Measurements from ENCODE around the gene PCDHGA11.
"Not testable (repeated sequence)": the region's sequence is repeated elsewhere in the genome, so short reads cannot be mapped to it uniquely, and the experiment has no call there.

Gene PCDHGA11

GRCh38 chr5:141420855-141421488, at the start of gene PCDHGA11:
Gene PCDHGA11 (plus strand): TSS chr5:141421051. CDS start chr5:141421228, 177 bp downstream.
- Histone ChIP-seq H3K36me3 (ENCODE audit: insufficient read depth, low read length) (no peaks in the 10 kb centered on the region), H3K9me3 (ENCODE audit: control insufficient read depth, insufficient read depth, low read length) (peaks cover 13% of the 10 kb centered on the region; the same call in 1 of the 2 replicates), H3K4me1 (ENCODE audit: insufficient read depth, low read length) (no peaks in the 10 kb centered on the region), H3K9ac (ENCODE audit: low read depth, low read length) (peak within 1 kb of the TSS; percentile 48)

- Histone ChIP-seq H3K9me3 (ENCODE audit: control insufficient read depth, insufficient read depth, low read length) (peaks cover 5% of the 10 kb centered on the region), H3K9ac (ENCODE audit: low read depth, low read length) (no peak overlapping the region), H3K36me3 (ENCODE audit: insufficient read depth, low read length) (no peaks in the 10 kb centered on the region)
Observed at GRCh38 chr5:141371572-141372475, 49.0 kb upstream of the PCDHGA11 start.

GRCh38 chr5:141373673-141374317, 47.1 kb upstream of the PCDHGA11 start, which contains the start of gene PCDHGA6:
Gene PCDHGA6 (plus strand): TSS chr5:141373891. CDS start chr5:141374084, 193 bp downstream.
- H3K36me3 ChIP-seq (ENCODE audit: insufficient read depth, low read length), result no peaks in the 10 kb centered on the region
- H3K4me1 ChIP-seq (ENCODE audit: insufficient read depth, low read length), result no peaks in the 10 kb centered on the region
- peaks cover 7% of the 10 kb centered on the region for H3K9me3 ChIP-seq (ENCODE audit: control insufficient read depth, insufficient read depth, low read length)
- no peak within 1 kb of the TSS for H3K9ac ChIP-seq (ENCODE audit: low read depth, low read length)

More at GRCh38 chr5:141371572-141372475, 49.0 kb upstream of the PCDHGA11 start:
- H3K4me1 ChIP-seq (ENCODE audit: insufficient read depth, low read length), result no peaks in the 10 kb centered on the region

GRCh38 chr5:141374627-141375026, 46.2 kb upstream of the PCDHGA11 start:
- Histone ChIP-seq H3K9ac (ENCODE audit: low read depth, low read length) (no peak overlapping the region), H3K4me1 (ENCODE audit: insufficient read depth, low read length) (no peaks in the 10 kb centered on the region), H3K9me3 (ENCODE audit: control insufficient read depth, insufficient read depth, low read length) (peaks cover 7% of the 10 kb centered on the region), H3K36me3 (ENCODE audit: insufficient read depth, low read length) (no peaks in the 10 kb centered on the region)

GRCh38 chr5:141375444-141376155, 45.3 kb upstream of the PCDHGA11 start:
- not testable (repeated sequence) for H3K36me3 ChIP-seq (ENCODE audit: insufficient read depth, low read length); H3K9me3 ChIP-seq (ENCODE audit: control insufficient read depth, insufficient read depth, low read length); H3K9ac ChIP-seq (ENCODE audit: low read depth, low read length); H3K4me1 ChIP-seq (ENCODE audit: insufficient read depth, low read length)

- Histone ChIP-seq H3K9me3 (ENCODE audit: control insufficient read depth, insufficient read depth, low read length) (no peaks in the 10 kb centered on the region; the same call in 1 of the 2 replicates), H3K4me1 (ENCODE audit: insufficient read depth, low read length) (no peaks in the 10 kb centered on the region), H3K36me3 (ENCODE audit: insufficient read depth, low read length) (no peaks in the 10 kb centered on the region), H3K9ac (ENCODE audit: low read depth, low read length) (no peak within 1 kb of the TSS)
Observed at GRCh38 chr5:141382469-141383294, 38.2 kb upstream of the PCDHGA11 start, which contains the start of gene PCDHGA7. Gene PCDHGA7 (plus strand): TSS chr5:141382742. CDS start chr5:141382900, 158 bp downstream.

GRCh38 chr5:141383345-141383744, 37.5 kb upstream of the PCDHGA11 start:
- Histone ChIP-seq H3K9me3 (ENCODE audit: control insufficient read depth, insufficient read depth, low read length) (peaks cover under 1% of the 10 kb centered on the region), H3K4me1 (ENCODE audit: insufficient read depth, low read length) (no peaks in the 10 kb centered on the region), H3K9ac (ENCODE audit: low read depth, low read length) (no peak overlapping the region), H3K36me3 (ENCODE audit: insufficient read depth, low read length) (no peaks in the 10 kb centered on the region)

GRCh38 chr5:141384471-141385267, 36.2 kb upstream of the PCDHGA11 start:
- peaks cover 7% of the 10 kb centered on the region for H3K9me3 ChIP-seq (ENCODE audit: control insufficient read depth, insufficient read depth, low read length)
- no peaks in the 10 kb centered on the region; the same call in 1 of the 2 replicates for H3K36me3 ChIP-seq (ENCODE audit: insufficient read depth, low read length)
- H3K9ac ChIP-seq (ENCODE audit: low read depth, low read length), result no peak overlapping the region
- H3K4me1 ChIP-seq (ENCODE audit: insufficient read depth, low read length), result no peaks in the 10 kb centered on the region

- H3K4me1 ChIP-seq (ENCODE audit: insufficient read depth, low read length); H3K36me3 ChIP-seq (ENCODE audit: insufficient read depth, low read length): not testable (repeated sequence)
- Histone ChIP-seq H3K9me3 (ENCODE audit: control insufficient read depth, insufficient read depth, low read length) (peaks cover 17% of the 10 kb centered on the region), H3K9ac (ENCODE audit: low read depth, low read length) (peak within 1 kb of the TSS; percentile 64; the same call in 1 of the 2 replicates)
Observed at GRCh38 chr5:141387557-141388311, 33.1 kb upstream of the PCDHGA11 start, which contains the start of gene PCDHGB4. Gene PCDHGB4 (plus strand): TSS chr5:141387698. CDS start chr5:141387885, 187 bp downstream.

- Histone ChIP-seq H3K9ac (ENCODE audit: low read depth, low read length) (no peak overlapping the region), H3K9me3 (ENCODE audit: control insufficient read depth, insufficient read depth, low read length) (peaks cover 26% of the 10 kb centered on the region), H3K4me1 (ENCODE audit: insufficient read depth, low read length) (no peaks in the 10 kb centered on the region), H3K36me3 (ENCODE audit: insufficient read depth, low read length) (peaks cover 3% of the 10 kb centered on the region)
Observed at GRCh38 chr5:141388661-141389060, 32.2 kb upstream of the PCDHGA11 start.

- Histone ChIP-seq H3K9me3 (ENCODE audit: control insufficient read depth, insufficient read depth, low read length) (peaks cover 32% of the 10 kb centered on the region), H3K9ac (ENCODE audit: low read depth, low read length) (no peak overlapping the region), H3K36me3 (ENCODE audit: insufficient read depth, low read length) (peaks cover 7% of the 10 kb centered on the region), H3K4me1 (ENCODE audit: insufficient read depth, low read length) (no peaks in the 10 kb centered on the region)
Observed at GRCh38 chr5:141389153-141390042, 31.5 kb upstream of the PCDHGA11 start.

Measured in ES-I3 (cell line).